ENCODE measurements around the gene BRS3.
A peak's percentile ranks its signal among the peaks of the same experiment; 100 is the strongest.

BRS3 gene

GRCh38 chrX:136496186-136496763 is 8.5 kb downstream of the BRS3 start:
- no peak for DNase-seq

GRCh38 chrX:136496764-136497555 is 9.2 kb downstream of the BRS3 start:
- DNase-seq: peak; percentile 87

- no peak for DNase-seq
Measured at GRCh38 chrX:136497556-136498052, 9.9 kb downstream of the BRS3 start, which contains the start of gene HTATSF1. Gene HTATSF1 (plus strand): TSS chrX:136497592. CDS start chrX:136497685, 93 bp downstream.

- DNase-seq: no peak
Measured at GRCh38 chrX:136519069-136519468, 31.3 kb downstream of the BRS3 start.

- DNase-seq: no peak
Measured at GRCh38 chrX:136523770-136524169, 36.0 kb downstream of the BRS3 start.

- peak; percentile 74 for DNase-seq
Measured at GRCh38 chrX:136525738-136526606, 38.2 kb downstream of the BRS3 start.

GRCh38 chrX:136528645-136529315 is 41.0 kb downstream of the BRS3 start:
- no peak for DNase-seq

- DNase-seq: no peak
Measured at GRCh38 chrX:136529795-136530194, 42.0 kb downstream of the BRS3 start.

- DNase-seq: no peak
Measured at GRCh38 chrX:136531951-136532350, 44.2 kb downstream of the BRS3 start, which contains the start of gene VGLL1. Gene VGLL1 (plus strand): TSS chrX:136532215. CDS start chrX:136536021, 3,806 bp downstream.

GRCh38 chrX:136534131-136534530 is 46.4 kb downstream of the BRS3 start:
- DNase-seq: no peak

GRCh38 chrX:136538811-136539210 is 51.1 kb downstream of the BRS3 start:
- DNase-seq: no peak

GRCh38 chrX:136540226-136540625 is 52.5 kb downstream of the BRS3 start:
- no peak for DNase-seq

GRCh38 chrX:136541294-136541693 is 53.5 kb downstream of the BRS3 start:
- no peak for DNase-seq

GRCh38 chrX:136542281-136542680 is 54.5 kb downstream of the BRS3 start:
- DNase-seq: no peak
